Measurements from ENCODE around the gene PEAR1. TPM values are rescaled to one million over a fixed set of nuclear protein-coding genes. Genes with fewer than 3 reads are reported as not detected.

Gene PEAR1
- total and polyA plus RNA-seq, 4 experiments from 2014 or later, result 0.32 to 0.36 TPM; not detected in 2

DNA sequence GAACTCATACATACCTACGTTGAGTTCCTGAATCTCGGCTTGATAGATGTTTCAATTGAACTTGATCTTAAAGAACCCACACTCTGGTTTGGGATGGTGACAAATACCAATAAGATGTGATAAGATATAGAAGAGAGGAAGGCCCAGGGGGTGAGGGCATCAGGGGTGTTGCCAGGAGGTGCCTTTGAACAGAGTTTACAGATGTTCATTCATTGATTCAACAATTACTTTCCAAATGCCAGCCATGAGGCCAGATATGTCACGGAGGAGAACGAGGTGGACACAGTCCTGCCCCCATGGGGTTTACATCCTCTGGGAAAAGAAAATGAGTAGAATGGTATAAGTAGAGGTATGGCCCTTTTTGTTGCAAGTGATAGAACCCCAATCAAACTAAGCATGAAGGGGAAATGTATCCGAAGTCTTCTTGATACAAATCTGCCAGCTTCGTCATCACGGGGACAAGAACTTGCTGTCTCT lies 27.6 kb downstream of the PEAR1 start:
- DNase-seq, result no peak
- POLR2A ChIA-PET (ENCODE audit: partially characterized antibody), result no interaction called here
- Mint-ChIP-seq H3K4me3 (peak overlapping the region in 1 of 8 donors; percentile 40), H3K36me3 (no peaks in the 10 kb centered on the region), H3K27me3 (peaks cover 55 to 60% of the 10 kb centered on the region in 2 donors), H3K4me1 (peaks cover 7 to 18% (median 11%) of the 10 kb centered on the region in 4 donors), H3K27ac (no peak overlapping the region), H3K9me3 (peaks cover 0 to 4% (median 0%) of the 10 kb centered on the region in 8 donors)
- peaks cover 46% of the 10 kb centered on the region for H3K27me3 ChIP-seq (ENCODE audit: insufficient read depth, low read length)
- intact Hi-C loops (cut with micrococcal nuclease), result no loop called here
- no peaks in the 10 kb centered on the region for H3K36me3 ChIP-seq (ENCODE audit: insufficient read depth, low read length)
- H3K9me3 ChIP-seq (ENCODE audit: control insufficient read depth in 1 of 2, low read length in 2 of 2), result no peaks in the 10 kb centered on the region
- no peak overlapping the region for H3K4me3 ChIP-seq (ENCODE audit: low read length in 2 of 2)
- H3K4me1 ChIP-seq (ENCODE audit: insufficient read depth, low read length), result peaks cover 10% of the 10 kb centered on the region
- H3K27ac ChIP-seq (ENCODE audit: low read depth, low read length), result no peak overlapping the region
- CTCF ChIA-PET (ENCODE audit: partially characterized antibody), result interaction anchor here (1.2 to 1.4 kb wide), 2 partner anchors 8 to 49 kb away, joined by 3 to 4 read pairs; no protein-coding TSS in a partner anchor

- Mint-ChIP-seq H3K4me3 (peak overlapping the region in 7 of 8 donors; percentile 7 to 63 (median 38)), H3K27me3 (peaks cover 62 to 63% of the 10 kb centered on the region in 2 donors), H3K4me1 (peaks cover 11 to 35% (median 16%) of the 10 kb centered on the region in 4 donors), H3K36me3 (no peaks in the 10 kb centered on the region), H3K9me3 (peaks cover 0 to 1% (median 0%) of the 10 kb centered on the region in 8 donors), H3K27ac (peak overlapping the region in 2 of 7 donors; percentile 25 to 88)
- Histone ChIP-seq H3K36me3 (ENCODE audit: insufficient read depth, low read length) (no peaks in the 10 kb centered on the region), H3K27ac (ENCODE audit: low read depth, low read length) (no peak overlapping the region), H3K4me1 (ENCODE audit: insufficient read depth, low read length) (peaks cover 24% of the 10 kb centered on the region), H3K4me3 (ENCODE audit: low read length in 2 of 2) (no peak overlapping the region), H3K9me3 (ENCODE audit: control insufficient read depth in 1 of 2, low read length in 2 of 2) (no peaks in the 10 kb centered on the region), H3K27me3 (ENCODE audit: insufficient read depth, low read length) (peaks cover 58% of the 10 kb centered on the region)
- intact Hi-C loops (cut with micrococcal nuclease), result no loop called here
- ChIA-PET POLR2A (ENCODE audit: partially characterized antibody) (no interaction called here), CTCF (ENCODE audit: partially characterized antibody) (interaction anchor here (1.0 to 1.5 kb wide), 3 partner anchors 12 to 47 kb away, joined by 3 to 5 read pairs (median 3); no protein-coding TSS in a partner anchor)
- DNase-seq, result no peak
Measured at GRCh38 chr1:156922986-156923669, 29.6 kb downstream of the PEAR1 start.

- POLR2A ChIA-PET (ENCODE audit: partially characterized antibody), result no interaction called here
- CTCF ChIA-PET (ENCODE audit: partially characterized antibody), result interaction anchor here (1.0 to 1.5 kb wide), 2 partner anchors 12 to 47 kb away, joined by 3 read pairs; no protein-coding TSS in a partner anchor
- peak overlapping the region in 2 of 8 donors; percentile 44 to 63 for H3K4me3 Mint-ChIP-seq
Measured at GRCh38 chr1:156923670-156924477, 30.4 kb downstream of the PEAR1 start.

DNA sequence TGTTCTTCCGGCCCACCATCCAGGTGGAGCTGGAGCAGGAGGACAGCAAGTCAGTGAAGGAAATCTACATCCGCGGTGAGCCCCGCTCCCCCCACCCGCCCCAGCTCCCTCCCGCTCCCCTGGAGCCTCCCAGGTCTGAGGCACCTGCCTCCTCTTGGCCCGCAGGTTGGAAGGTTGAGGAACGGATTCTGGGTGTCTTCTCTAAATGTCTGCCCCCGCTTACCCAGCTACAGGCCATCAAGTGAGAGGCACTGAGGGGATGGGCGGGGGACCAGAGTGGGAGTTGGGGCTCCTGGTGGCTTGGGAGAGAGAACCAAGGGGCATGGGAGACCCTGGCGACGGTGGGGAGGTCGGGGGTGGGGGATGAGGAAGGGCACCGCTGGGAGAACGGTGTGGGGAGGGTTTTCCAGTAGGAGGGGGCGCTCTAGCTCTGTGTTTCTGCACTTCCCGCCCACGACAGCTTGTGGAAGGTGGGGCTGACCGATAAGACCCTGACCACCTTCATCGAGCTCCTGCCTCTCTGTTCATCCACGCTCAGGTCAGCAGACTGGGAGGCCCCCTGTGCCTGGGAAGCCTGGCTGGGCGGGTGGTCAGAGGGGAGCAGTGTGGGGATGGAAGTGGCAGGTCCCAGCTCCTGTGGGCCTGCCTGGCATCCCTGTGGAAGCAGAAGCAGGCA lies 31.1 kb downstream of the PEAR1 start:
- H3K4me1 ChIP-seq (ENCODE audit: insufficient read depth, low read length), result peaks cover 24% of the 10 kb centered on the region
- ChIA-PET POLR2A (ENCODE audit: partially characterized antibody) (no interaction called here), CTCF (ENCODE audit: partially characterized antibody) (interaction anchor here (0.6 kb wide), 1 partner anchor 32 kb away, joined by 3 read pairs; no protein-coding TSS in a partner anchor)
- no peak overlapping the region for H3K27ac Mint-ChIP-seq
- H3K36me3 ChIP-seq (ENCODE audit: insufficient read depth, low read length), result no peaks in the 10 kb centered on the region
- intact Hi-C loops (cut with micrococcal nuclease), result no loop called here
- H3K27me3 ChIP-seq (ENCODE audit: insufficient read depth, low read length), result peaks cover 65% of the 10 kb centered on the region
- H3K9me3 Mint-ChIP-seq, result peaks cover 0 to 1% (median 0%) of the 10 kb centered on the region in 8 donors
- peak overlapping the region in 1 of 8 donors; percentile 44 for H3K4me3 Mint-ChIP-seq
- H3K27me3 Mint-ChIP-seq, result peaks cover 64% of the 10 kb centered on the region in 2 donors
- no peak overlapping the region for H3K4me3 ChIP-seq (ENCODE audit: low read length in 2 of 2)
- no peaks in the 10 kb centered on the region for H3K9me3 ChIP-seq (ENCODE audit: control insufficient read depth in 1 of 2, low read length in 2 of 2)
- no peak overlapping the region for H3K27ac ChIP-seq (ENCODE audit: low read depth, low read length)
- H3K36me3 Mint-ChIP-seq, result no peaks in the 10 kb centered on the region
- peaks cover 13 to 36% (median 19%) of the 10 kb centered on the region in 4 donors for H3K4me1 Mint-ChIP-seq
- DNase-seq, result no peak

More at GRCh38 chr1:156923670-156924477, 30.4 kb downstream of the PEAR1 start:
- H3K27me3 Mint-ChIP-seq, result peaks cover 62 to 64% of the 10 kb centered on the region in 2 donors
- Histone ChIP-seq H3K4me3 (ENCODE audit: low read length in 2 of 2) (no peak overlapping the region), H3K27ac (ENCODE audit: low read depth, low read length) (no peak overlapping the region), H3K4me1 (ENCODE audit: insufficient read depth, low read length) (peaks cover 24% of the 10 kb centered on the region), H3K9me3 (ENCODE audit: control insufficient read depth in 1 of 2, low read length in 2 of 2) (no peaks in the 10 kb centered on the region), H3K36me3 (ENCODE audit: insufficient read depth, low read length) (no peaks in the 10 kb centered on the region), H3K27me3 (ENCODE audit: insufficient read depth, low read length) (peaks cover 60% of the 10 kb centered on the region)
- H3K4me1 Mint-ChIP-seq, result peaks cover 13 to 36% (median 19%) of the 10 kb centered on the region in 4 donors
- no peak for DNase-seq
- intact Hi-C loops (cut with micrococcal nuclease), result no loop called here
- H3K36me3 Mint-ChIP-seq, result no peaks in the 10 kb centered on the region
- peak overlapping the region in 1 of 7 donors; percentile 25 for H3K27ac Mint-ChIP-seq
- H3K9me3 Mint-ChIP-seq, result peaks cover 0 to 1% (median 0%) of the 10 kb centered on the region in 8 donors

GRCh38 chr1:156925154-156926010 lies 31.9 kb downstream of the PEAR1 start:
- no peak overlapping the region for H3K27ac Mint-ChIP-seq
- Histone ChIP-seq H3K4me3 (ENCODE audit: low read length in 2 of 2) (no peak overlapping the region), H3K27ac (ENCODE audit: low read depth, low read length) (no peak overlapping the region), H3K4me1 (ENCODE audit: insufficient read depth, low read length) (peaks cover 24% of the 10 kb centered on the region), H3K9me3 (ENCODE audit: control insufficient read depth in 1 of 2, low read length in 2 of 2) (no peaks in the 10 kb centered on the region), H3K36me3 (ENCODE audit: insufficient read depth, low read length) (no peaks in the 10 kb centered on the region), H3K27me3 (ENCODE audit: insufficient read depth, low read length) (peaks cover 65% of the 10 kb centered on the region)
- peaks cover 0 to 1% (median 0%) of the 10 kb centered on the region in 8 donors for H3K9me3 Mint-ChIP-seq
- intact Hi-C loops (cut with micrococcal nuclease), result no loop called here
- ChIA-PET CTCF (ENCODE audit: partially characterized antibody) (interaction anchor here (0.6 to 5.0 kb wide), 4 partner anchors 8 to 236 kb away, joined by 3 to 38 read pairs (median 10); partner anchors contain the start of gene PEAR1), POLR2A (ENCODE audit: partially characterized antibody) (no interaction called here)
- DNase-seq, result no peak
- H3K27me3 Mint-ChIP-seq, result peaks cover 59 to 61% of the 10 kb centered on the region in 2 donors
- H3K4me3 Mint-ChIP-seq, result peak overlapping the region in 1 of 8 donors; percentile 28
- H3K36me3 Mint-ChIP-seq, result no peaks in the 10 kb centered on the region
- H3K4me1 Mint-ChIP-seq, result peaks cover 12 to 36% (median 19%) of the 10 kb centered on the region in 4 donors

DNA sequence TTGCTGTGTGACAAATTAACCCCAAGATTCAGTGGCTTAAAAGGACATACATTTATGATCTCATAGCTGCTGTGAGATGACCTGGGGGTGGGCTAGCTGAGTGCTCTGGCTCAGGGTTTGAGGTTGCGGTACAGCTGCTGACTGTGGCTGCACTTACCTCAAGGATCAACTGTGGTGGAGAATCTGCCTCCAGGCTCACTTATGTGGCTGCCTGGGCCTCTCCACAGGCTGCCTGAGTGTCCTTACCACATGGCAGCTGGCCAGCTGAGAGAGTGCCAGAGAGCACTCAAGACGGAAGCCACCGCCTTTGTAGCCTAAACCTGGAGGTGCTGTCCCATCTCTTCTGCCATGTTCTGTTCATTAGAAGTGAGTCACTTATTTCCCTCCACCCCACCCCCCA lies 32.7 kb downstream of the PEAR1 start:
- no peak overlapping the region for H3K27ac ChIP-seq (ENCODE audit: low read depth, low read length)
- peaks cover 21% of the 10 kb centered on the region for H3K4me1 ChIP-seq (ENCODE audit: insufficient read depth, low read length)
- intact Hi-C loops (cut with micrococcal nuclease), result no loop called here
- CTCF ChIA-PET (ENCODE audit: partially characterized antibody), result interaction anchor here (0.6 to 5.0 kb wide), 4 partner anchors 9 to 237 kb away, joined by 3 to 38 read pairs (median 10); partner anchors contain the start of gene PEAR1
- no peaks in the 10 kb centered on the region for H3K36me3 Mint-ChIP-seq
- POLR2A ChIA-PET (ENCODE audit: partially characterized antibody), result no interaction called here
- no peak overlapping the region for H3K27ac Mint-ChIP-seq
- no peaks in the 10 kb centered on the region for H3K36me3 ChIP-seq (ENCODE audit: insufficient read depth, low read length)
- peaks cover 9 to 35% (median 15%) of the 10 kb centered on the region in 4 donors for H3K4me1 Mint-ChIP-seq
- H3K27me3 ChIP-seq (ENCODE audit: insufficient read depth, low read length), result peaks cover 57% of the 10 kb centered on the region
- H3K27me3 Mint-ChIP-seq, result peaks cover 58 to 63% of the 10 kb centered on the region in 2 donors
- no peak overlapping the region for H3K4me3 ChIP-seq (ENCODE audit: low read length in 2 of 2)
- no peak for DNase-seq
- no peaks in the 10 kb centered on the region for H3K9me3 ChIP-seq (ENCODE audit: control insufficient read depth in 1 of 2, low read length in 2 of 2)
- H3K9me3 Mint-ChIP-seq, result peaks cover 0 to 1% (median 0%) of the 10 kb centered on the region in 8 donors
- H3K4me3 Mint-ChIP-seq, result peak overlapping the region in 1 of 8 donors; percentile 51
